Left ventricle myocardium inferior (tissue), 1 donor: ENCODE results near the gene THBS1. TPM values are rescaled to one million over a fixed set of nuclear protein-coding genes. Genes with fewer than 3 reads are reported as not detected.
A peak's percentile ranks its signal among the peaks of the same experiment; 100 is the strongest.

ENCODE experiments used
- DNase-seq: peaks from one replicate; pipeline ENCODE4 v3.0.0-alpha.2; 2020
- H3K27ac ChIP-seq: fragments of 200-600 bp; replicated peaks from 2 replicates; pipeline ENCODE4 v1.8.0; 2021
- H3K27me3 ChIP-seq: fragments of 200-600 bp; 2 replicates; pipeline ENCODE4 v1.8.0; 2021; ENCODE audit warnings: low read depth
- H3K36me3 ChIP-seq: fragments of 200-600 bp; 2 replicates; pipeline ENCODE4 v1.8.0; 2021
- H3K4me1 ChIP-seq: fragments of 200-600 bp; 2 replicates; pipeline ENCODE4 v1.8.0; 2021
- H3K4me3 ChIP-seq: fragments of 200-600 bp; 2 replicates; pipeline ENCODE4 v1.8.0; 2021; ENCODE audit warnings: mild to moderate bottlenecking, moderate library complexity
- H3K9me3 ChIP-seq: fragments of 200-600 bp; replicated peaks from 2 replicates; pipeline ENCODE4 v1.8.0; 2021
- intact Hi-C: fragments of 100-400 bp; cut with micrococcal nuclease; formaldehyde crosslinking; loops from one replicate; pipeline ENCODE4 v1.11.0; 2022
- total RNA-seq: library from RNA; stranded (reverse); fragmentation: NEBNext Ultra II Directional; extraction: Animal tissue kit (Norgen Biotek cat#: 25700); gene quantifications from one replicate; pipeline ENCODE4 v1.2.1, GENCODE V29; 2021
- TF ChIP-seq, protein P1 (sequence below): fragments of 200-600 bp; IDR thresholded peaks from 2 replicates; pipeline ENCODE4 v1.8.0; 2021; ENCODE audit warnings: antibody characterized with exemption, mild to moderate bottlenecking, borderline replicate concordance
- donor health status: DM: no; HTN: yes; CAD: no; lungs with severe emphysema.

THBS1 gene
- total RNA-seq, 1 donor from 2014 or later = 47.4 TPM

DNA sequence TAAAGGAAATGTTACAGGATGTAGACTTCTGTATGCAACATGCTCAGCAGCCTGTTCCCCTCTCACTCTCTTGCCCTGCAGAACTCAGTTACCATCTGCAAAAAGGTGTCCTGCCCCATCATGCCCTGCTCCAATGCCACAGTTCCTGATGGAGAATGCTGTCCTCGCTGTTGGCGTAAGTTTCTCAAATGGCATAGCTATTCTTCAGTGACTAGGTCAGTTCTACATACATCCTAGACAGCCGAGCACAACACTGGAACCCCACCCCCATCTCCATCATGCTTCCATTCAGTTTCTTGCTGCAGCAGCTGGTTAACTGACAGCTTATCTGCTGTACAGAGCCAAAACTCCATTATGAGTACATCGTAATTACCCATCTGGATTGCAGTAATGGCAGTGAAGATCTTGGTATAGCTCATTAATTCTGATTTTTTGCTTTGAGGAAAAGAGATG, 4.5 kb downstream of the THBS1 start:
- TF ChIP-seq, protein P1, sequence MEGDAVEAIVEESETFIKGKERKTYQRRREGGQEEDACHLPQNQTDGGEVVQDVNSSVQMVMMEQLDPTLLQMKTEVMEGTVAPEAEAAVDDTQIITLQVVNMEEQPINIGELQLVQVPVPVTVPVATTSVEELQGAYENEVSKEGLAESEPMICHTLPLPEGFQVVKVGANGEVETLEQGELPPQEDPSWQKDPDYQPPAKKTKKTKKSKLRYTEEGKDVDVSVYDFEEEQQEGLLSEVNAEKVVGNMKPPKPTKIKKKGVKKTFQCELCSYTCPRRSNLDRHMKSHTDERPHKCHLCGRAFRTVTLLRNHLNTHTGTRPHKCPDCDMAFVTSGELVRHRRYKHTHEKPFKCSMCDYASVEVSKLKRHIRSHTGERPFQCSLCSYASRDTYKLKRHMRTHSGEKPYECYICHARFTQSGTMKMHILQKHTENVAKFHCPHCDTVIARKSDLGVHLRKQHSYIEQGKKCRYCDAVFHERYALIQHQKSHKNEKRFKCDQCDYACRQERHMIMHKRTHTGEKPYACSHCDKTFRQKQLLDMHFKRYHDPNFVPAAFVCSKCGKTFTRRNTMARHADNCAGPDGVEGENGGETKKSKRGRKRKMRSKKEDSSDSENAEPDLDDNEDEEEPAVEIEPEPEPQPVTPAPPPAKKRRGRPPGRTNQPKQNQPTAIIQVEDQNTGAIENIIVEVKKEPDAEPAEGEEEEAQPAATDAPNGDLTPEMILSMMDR = no peak
- intact Hi-C loops = loop anchor here (10.0 kb wide), 1 partner anchor 761 kb away; no protein-coding TSS in a partner anchor
- Histone ChIP-seq H3K27me3 (peaks cover 4% of the 10 kb centered on the region), H3K9me3 (no peaks in the 10 kb centered on the region), H3K27ac (peak overlapping the region; percentile 40), H3K36me3 (peaks cover 73% of the 10 kb centered on the region), H3K4me1 (peaks cover 70% of the 10 kb centered on the region), H3K4me3 (no peak overlapping the region)
- DNase-seq = no peak

DNA sequence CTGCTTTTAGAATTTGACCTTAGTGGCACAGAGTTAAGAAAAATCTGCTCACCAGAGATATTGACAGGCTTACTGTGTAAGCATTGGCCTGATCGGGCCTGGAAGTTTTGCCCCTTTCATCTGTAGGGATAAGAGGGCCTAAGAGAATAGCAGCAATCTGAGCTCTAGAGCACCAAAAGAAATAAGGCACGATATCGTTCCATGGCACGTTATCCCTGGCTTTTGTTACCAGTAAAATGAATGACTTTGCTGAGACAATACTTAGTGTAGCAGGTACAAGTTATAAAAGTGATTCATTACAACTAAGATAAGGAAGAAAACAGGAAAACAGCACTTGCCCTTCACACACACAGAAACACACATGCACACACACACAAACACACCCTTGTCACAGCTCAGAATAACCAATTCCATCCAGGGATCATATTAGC, 5.0 kb downstream of the THBS1 start:
- Histone ChIP-seq H3K27ac (peak overlapping the region; percentile 40), H3K4me3 (no peak overlapping the region), H3K27me3 (no peaks in the 10 kb centered on the region), H3K9me3 (no peaks in the 10 kb centered on the region), H3K4me1 (peaks cover 66% of the 10 kb centered on the region), H3K36me3 (peaks cover 78% of the 10 kb centered on the region)
- TF ChIP-seq, protein P1 = no peak
- no peak for DNase-seq
- intact Hi-C loops = loop anchor here (10.0 kb wide), 1 partner anchor 761 kb away; no protein-coding TSS in a partner anchor

DNA sequence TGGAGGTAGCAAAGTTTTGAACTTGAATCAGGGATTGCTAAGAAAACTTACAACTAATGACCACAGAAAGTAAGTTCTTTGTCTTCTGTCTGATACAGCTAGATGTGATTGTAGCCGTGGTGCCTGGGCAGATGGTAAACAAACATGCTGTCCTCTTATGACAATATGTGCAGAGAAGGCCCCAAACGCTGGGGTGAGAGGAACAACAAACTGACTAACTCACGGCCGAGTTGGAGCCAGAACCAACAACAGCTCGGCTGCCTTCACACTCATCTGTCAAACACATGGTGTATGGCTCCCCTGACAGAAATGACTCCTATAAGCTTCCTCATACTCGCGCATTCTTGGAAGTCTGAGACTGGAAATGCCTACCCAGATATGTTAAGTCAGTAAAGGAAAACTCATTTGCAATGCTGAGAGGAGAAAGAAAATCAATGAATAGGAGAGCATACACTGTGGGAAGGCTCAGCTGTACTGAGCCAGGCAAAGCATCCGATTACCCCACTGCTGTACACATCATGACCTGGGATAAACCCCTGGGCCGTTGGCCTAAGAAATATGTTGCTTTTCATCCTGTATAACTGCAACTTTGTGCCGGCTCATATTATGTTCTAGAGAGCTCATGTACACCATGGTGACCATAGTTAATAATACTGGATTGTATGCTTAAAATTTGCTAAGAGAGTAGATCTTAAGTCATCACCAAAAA, 5.7 kb downstream of the THBS1 start:
- no peak for DNase-seq
- Histone ChIP-seq H3K9me3 (no peaks in the 10 kb centered on the region), H3K4me1 (peaks cover 59% of the 10 kb centered on the region), H3K36me3 (peaks cover 84% of the 10 kb centered on the region), H3K27ac (peak overlapping the region; percentile 40), H3K4me3 (no peak overlapping the region), H3K27me3 (no peaks in the 10 kb centered on the region)
- TF ChIP-seq, protein P1 = no peak
- intact Hi-C loops = loop anchor here (10.0 kb wide), 1 partner anchor 762 kb away; no protein-coding TSS in a partner anchor

DNA sequence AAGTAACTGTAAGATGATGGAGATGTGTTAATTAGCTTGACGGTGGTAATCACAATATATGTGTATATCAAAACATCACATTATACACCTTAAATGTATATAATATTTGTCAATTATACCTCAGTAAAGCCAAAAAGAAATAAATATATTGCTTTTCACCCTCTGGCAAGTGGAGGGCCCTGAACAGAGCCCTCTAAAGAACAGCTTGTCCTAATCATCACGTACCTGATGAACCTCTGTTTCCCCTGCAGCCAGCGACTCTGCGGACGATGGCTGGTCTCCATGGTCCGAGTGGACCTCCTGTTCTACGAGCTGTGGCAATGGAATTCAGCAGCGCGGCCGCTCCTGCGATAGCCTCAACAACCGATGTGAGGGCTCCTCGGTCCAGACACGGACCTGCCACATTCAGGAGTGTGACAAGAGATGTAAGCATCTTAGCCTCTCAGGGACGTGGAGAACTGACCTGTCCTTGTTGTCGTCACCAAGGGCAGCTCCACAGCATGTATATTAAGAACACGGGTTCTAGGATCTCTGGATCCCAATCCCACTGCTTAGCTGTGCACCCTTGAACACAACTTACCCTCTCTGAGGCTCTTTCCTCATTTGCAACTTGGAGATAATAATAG, 6.3 kb downstream of the THBS1 start:
- TF ChIP-seq, protein P1 = no peak
- Histone ChIP-seq H3K9me3 (no peaks in the 10 kb centered on the region), H3K27me3 (no peaks in the 10 kb centered on the region), H3K4me1 (peaks cover 52% of the 10 kb centered on the region), H3K36me3 (peaks cover 91% of the 10 kb centered on the region), H3K4me3 (no peak overlapping the region), H3K27ac (peak overlapping the region; percentile 40)
- no peak for DNase-seq
- intact Hi-C loops = loop anchor here (10.0 kb wide), 1 partner anchor 762 kb away; no protein-coding TSS in a partner anchor

DNA sequence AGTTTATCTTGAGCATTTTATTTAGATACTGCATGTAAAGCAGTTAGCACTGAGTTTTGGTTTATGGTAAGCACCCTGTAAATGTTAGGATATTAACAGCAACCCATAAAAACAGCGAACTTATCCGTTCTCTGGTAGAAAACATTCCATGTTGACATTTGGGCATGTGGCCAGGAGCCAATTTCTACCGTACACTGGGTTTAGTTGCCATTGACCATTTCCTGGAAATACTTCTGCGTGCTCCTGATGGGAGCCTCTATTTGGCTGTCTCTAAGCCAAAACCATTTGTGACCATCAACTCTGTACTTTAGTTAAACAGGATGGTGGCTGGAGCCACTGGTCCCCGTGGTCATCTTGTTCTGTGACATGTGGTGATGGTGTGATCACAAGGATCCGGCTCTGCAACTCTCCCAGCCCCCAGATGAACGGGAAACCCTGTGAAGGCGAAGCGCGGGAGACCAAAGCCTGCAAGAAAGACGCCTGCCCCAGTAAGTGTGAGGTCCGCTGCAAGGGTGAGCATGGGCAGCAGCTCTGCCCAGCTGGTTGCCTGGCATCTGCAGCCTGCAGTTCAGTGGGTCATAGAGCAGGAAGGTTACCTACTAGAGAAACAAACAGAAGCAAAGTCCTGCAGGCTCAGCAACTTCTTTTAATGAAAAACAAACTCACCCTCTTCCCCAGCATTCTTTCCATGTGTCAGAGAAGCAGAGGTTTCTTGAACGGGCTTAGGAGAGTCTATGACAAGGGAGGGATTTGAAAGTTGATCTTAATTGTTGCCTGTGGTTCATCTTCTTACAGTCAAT, 7.1 kb downstream of the THBS1 start:
- no peaks in the 10 kb centered on the region for H3K9me3 ChIP-seq
- no peak overlapping the region for H3K27ac ChIP-seq
- no peaks in the 10 kb centered on the region for H3K27me3 ChIP-seq
- peaks cover 45% of the 10 kb centered on the region for H3K4me1 ChIP-seq
- H3K4me3 ChIP-seq = no peak overlapping the region
- TF ChIP-seq, protein P1 = no peak
- no peak for DNase-seq
- intact Hi-C loops = loop anchor here (10.0 kb wide), 1 partner anchor 763 kb away; no protein-coding TSS in a partner anchor
- peaks cover 98% of the 10 kb centered on the region for H3K36me3 ChIP-seq
